Measurements from ENCODE around the gene GRHL1.
"Not testable (repeated sequence)": the region's sequence is repeated elsewhere in the genome, so short reads cannot be mapped to it uniquely, and the experiment has no call there.

GRHL1 gene

DNA sequence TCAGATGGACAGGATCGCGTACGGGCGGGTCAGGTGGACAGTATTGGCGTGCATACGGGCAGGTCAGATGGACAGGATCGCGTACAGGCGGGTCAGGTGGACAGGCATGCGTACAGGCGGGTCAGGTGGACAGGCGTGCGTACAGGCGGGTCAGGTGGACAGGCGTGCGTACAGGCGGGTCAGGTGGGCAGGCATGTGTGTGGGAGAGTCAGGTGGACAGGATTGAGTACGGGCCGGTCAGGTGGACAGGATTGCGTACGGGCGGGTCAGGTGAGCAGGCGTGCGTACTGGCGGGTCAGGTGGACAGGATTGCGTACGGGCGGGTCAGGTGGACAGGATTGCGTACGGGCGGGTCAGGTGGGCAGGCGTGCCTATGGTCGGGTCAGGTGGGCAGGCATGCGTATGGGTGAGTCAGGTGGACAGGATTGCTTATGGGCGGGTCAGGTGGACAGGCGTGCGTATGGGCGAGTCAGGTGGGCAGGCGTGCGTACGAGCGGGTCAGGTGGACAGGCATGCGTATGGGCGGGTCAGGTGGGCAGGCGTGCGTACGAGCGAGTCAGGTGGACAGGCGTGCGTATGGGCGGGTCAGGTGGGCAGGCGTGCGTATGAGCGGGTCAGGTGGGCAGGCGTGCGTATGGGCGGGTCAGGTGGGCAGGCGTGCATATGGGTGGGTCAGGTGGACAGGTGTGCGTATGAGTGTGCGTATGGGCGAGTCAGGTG is 60.3 kb downstream of the GRHL1 start:
- not testable (repeated sequence) for H3K36me3 Mint-ChIP-seq (ENCODE audit: low read depth); H3K4me3 Mint-ChIP-seq; H3K9me3 Mint-ChIP-seq

DNA sequence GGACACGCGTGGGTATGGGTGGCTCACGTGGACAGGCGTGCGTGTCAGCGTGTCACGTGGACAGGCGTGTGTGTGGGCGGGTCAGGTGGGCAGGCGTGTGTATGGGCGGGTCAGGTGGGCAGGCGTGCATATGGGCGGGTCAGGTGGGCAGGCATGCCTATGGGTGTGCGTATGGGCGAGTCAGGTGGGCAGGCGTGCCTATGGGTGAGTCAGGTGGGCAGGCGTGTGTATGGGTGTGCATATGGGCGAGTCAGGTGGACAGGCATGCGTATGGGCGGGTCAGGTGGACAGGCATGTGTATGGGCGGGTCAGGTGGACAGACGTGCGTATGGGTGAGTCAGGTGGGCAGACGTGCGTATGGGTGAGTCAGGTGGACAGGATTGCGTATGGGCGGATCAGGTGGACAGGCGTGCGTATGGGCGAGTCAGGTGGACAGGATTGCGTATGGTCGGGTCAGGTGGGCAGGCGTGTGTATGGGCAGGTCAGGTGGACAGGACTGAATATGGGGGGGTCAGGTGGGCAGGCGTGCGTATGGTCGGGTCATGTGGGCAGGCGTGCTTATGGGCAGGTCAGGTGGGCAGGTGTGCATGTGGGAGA is 61.0 kb downstream of the GRHL1 start:
- H3K27ac Mint-ChIP-seq; DNase-seq; H3K4me1 Mint-ChIP-seq (ENCODE audit: low read depth); H3K9me3 Mint-ChIP-seq; H3K4me3 Mint-ChIP-seq; H3K36me3 Mint-ChIP-seq (ENCODE audit: low read depth): not testable (repeated sequence)
- H3K27me3 Mint-ChIP-seq, result peaks cover 19% of the 10 kb centered on the region

More for the DNA sequence above, 60.3 kb downstream of the GRHL1 start:
- not testable (repeated sequence) for H3K27ac Mint-ChIP-seq; H3K4me1 Mint-ChIP-seq (ENCODE audit: low read depth); DNase-seq
- H3K27me3 Mint-ChIP-seq, result peaks cover 25% of the 10 kb centered on the region

DNA sequence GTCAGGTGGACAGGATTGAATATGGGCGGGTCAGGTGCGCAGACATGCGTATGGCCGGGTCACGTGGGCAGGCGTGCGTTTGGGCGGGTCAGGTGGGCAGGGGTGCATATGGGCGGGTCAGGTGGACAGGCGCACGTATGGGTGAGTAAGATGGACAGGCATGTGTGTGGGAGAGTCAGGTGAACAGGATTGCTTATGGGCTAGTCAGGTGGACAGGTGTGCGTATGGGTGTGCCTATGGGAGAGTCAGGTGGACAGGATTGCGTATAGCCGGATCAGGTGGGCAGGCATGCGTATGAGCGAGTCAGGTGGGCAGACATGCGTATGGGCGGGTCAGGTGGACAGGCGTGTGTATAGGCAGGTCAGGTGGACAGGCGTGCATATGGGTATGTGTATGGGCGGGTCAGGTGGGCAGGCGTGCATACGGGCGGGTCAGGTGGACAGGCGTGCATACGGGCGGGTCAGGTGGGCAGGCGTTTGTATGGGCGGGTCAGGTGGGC is 61.5 kb downstream of the GRHL1 start:
- no peak for DNase-seq
- Mint-ChIP-seq H3K36me3 (ENCODE audit: low read depth) (no peaks in the 10 kb centered on the region), H3K27me3 (peaks cover 14% of the 10 kb centered on the region), H3K4me3 (no peak overlapping the region), H3K9me3 (peaks cover 4% of the 10 kb centered on the region), H3K4me1 (ENCODE audit: low read depth) (no peaks in the 10 kb centered on the region), H3K27ac (no peak overlapping the region)

DNA sequence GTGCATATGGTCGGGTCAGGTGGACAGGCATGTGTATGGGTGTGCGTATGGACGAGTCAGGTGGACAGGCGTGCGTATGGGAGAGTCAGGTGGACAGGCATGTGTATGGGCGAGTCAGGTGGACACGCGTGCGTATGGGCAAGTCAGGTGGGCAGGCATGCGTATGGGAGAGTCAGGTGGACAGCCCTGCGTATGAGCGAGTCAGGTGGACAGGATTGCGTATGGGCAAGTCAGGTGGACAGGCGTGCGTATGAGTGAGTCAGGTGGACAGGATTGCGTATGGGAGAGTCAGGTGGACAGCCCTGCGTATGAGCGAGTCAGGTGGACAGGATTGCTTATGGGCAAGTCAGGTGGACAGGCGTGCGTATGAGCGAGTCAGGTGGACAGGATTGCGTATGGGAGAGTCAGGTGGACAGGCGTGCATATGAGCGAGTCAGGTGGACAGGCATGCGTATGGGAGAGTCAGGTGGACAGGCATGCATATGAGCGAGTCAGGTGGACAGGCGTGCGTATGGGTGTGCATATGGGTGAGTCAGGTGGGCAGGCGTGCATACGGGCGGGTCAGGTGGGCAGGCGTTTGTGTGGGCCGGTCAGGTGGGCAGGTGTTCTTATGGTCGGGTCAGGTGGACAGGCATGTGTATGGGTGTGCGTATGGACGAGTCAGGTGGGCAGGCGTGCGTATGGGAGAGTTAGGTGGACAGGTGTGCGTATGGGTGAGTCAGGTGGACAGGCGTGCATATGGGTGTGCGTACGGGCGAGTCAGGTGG is 62.3 kb downstream of the GRHL1 start:
- H3K4me1 Mint-ChIP-seq (ENCODE audit: low read depth); H3K27me3 Mint-ChIP-seq; H3K4me3 Mint-ChIP-seq; DNase-seq; H3K9me3 Mint-ChIP-seq; H3K27ac Mint-ChIP-seq; H3K36me3 Mint-ChIP-seq (ENCODE audit: low read depth): not testable (repeated sequence)

DNA sequence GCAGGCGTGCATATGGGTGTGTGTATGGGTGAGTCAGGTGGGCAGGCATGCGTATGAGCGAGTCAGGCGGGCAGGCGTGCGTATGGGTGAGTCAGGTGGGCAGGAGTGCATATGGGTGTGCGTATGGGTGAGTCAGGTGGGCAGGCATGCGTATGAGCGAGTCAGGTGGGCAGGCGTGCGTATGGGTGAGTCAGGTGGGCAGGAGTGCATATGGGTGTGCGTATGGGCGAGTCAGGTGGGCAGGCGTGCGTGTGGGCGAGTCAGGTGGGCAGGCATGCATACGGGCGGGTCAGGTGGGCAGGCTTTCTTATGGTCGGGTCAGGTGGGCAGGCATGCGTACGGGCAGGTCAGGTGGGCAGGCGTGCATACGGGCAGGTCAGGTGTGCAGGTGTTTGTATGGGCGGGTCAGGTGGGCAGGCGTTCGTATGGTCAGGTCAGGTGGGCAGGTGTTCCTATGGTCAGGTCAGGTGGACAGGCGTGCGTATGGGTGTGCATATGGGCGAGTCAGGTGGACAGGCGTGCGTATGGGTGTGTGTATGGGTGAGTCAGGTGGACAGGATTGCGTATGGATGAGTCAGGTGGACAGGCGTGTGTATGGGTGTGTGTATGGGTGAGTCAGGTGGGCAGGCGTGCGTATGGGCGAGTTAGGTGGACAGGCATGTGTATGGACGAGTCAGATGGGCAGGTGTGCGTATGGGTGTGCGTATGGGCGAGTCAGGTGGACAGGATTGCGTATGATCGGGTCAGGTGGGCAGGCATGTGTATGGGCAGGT is 63.1 kb downstream of the GRHL1 start:
- H3K27ac Mint-ChIP-seq, result no peak overlapping the region
- H3K9me3 Mint-ChIP-seq, result peaks cover 4% of the 10 kb centered on the region
- no peak for DNase-seq
- H3K36me3 Mint-ChIP-seq (ENCODE audit: low read depth), result no peaks in the 10 kb centered on the region
- peaks cover 5% of the 10 kb centered on the region for H3K27me3 Mint-ChIP-seq
- H3K4me3 Mint-ChIP-seq, result no peak overlapping the region
- H3K4me1 Mint-ChIP-seq (ENCODE audit: low read depth), result no peaks in the 10 kb centered on the region

DNA sequence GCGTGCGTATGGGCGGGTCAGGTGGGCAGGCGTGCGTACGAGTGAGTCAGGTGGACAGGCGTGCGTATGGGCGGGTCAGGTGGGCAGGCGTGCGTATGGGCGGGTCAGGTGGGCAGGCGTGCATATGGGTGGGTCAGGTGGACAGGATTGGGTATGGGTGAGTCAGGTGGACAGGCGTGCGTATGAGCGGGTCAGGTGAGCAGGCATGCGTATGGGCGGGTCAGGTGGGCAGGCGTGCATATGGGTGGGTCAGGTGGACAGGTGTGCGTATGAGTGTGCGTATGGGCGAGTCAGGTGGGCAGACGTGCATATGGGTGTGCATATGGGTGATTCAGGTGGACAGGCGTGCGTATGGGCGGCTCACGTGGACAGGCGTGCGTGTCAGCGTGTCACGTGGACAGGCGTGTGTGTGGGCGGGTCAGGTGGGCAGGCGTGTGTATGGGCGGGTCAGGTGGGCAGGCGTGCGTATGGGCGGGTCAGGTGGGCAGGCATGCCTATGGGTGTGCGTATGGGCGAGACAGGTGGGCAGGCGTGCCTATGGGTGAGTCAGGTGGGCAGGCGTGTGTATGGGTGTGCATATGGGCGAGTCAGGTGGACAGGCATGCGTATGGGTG is 64.0 kb downstream of the GRHL1 start:
- H3K27me3 Mint-ChIP-seq; H3K9me3 Mint-ChIP-seq; DNase-seq; H3K27ac Mint-ChIP-seq; H3K4me1 Mint-ChIP-seq (ENCODE audit: low read depth); H3K4me3 Mint-ChIP-seq; H3K36me3 Mint-ChIP-seq (ENCODE audit: low read depth): not testable (repeated sequence)

DNA sequence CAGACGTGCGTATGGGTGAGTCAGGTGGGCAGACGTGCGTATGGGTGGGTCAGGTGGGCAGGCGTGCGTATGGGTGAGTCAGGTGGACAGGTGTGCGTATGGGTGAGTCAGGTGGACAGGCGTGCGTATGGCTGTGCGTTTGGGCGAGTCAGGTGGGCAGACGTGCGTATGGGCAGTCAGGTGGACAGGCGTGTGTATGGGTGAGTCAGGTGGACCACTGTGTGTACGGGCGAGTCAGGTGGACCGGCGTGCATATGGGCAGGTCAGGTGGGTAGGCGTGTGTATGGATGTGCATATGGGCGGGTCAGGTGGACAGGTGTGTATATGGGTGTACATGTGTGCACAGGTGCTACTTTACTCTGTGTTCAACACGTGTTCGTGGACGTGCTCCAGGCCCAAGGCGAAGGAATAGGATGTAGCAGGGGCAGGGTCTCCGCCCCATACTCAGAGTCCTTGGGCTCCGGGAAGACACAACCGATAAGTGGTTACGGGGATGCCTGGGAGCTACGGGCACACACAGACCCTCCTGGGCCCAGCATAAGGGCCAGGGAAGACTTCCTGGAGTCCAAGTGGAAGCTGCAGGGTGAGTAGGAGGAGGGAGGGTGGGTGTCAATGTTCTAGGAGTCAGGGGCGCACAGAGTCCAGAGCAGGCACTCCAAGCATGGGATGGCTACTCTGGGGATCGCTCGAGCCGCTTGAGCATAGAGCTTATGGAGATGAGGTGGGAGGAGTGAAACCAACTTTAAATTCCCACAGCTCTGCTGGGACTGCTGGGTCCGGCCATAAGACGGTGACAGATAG is 64.7 kb downstream of the GRHL1 start:
- no peaks in the 10 kb centered on the region for H3K4me1 Mint-ChIP-seq (ENCODE audit: low read depth)
- DNase-seq, result no peak
- no peaks in the 10 kb centered on the region for H3K36me3 Mint-ChIP-seq (ENCODE audit: low read depth)
- peaks cover 4% of the 10 kb centered on the region for H3K9me3 Mint-ChIP-seq
- no peak overlapping the region for H3K27ac Mint-ChIP-seq
- no peak overlapping the region for H3K4me3 Mint-ChIP-seq
- H3K27me3 Mint-ChIP-seq, result peaks cover 5% of the 10 kb centered on the region

DNA sequence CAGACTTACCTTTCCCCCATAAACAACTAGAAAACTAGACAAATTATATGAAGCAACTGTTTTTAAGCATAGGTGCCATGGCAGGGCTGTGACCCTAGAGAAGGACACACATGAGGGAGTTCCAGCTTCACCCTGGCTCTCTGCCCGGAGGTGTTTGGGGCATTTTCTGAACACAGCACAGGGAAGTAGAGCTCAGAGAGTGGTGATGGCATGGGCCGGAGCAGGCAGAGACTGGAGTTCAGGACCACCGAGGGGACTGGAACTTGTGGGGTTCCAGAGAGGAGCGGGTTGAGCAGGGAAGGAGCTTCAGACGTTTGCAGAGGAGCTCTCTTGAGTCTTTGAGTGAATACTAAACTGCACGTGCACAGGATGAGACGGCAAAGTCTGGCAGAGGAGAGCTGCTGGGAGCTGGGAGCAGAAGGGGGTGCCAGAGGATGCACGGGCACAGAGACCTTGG is 65.3 kb downstream of the GRHL1 start:
- peaks cover 4% of the 10 kb centered on the region for H3K9me3 Mint-ChIP-seq
- no peaks in the 10 kb centered on the region for H3K4me1 Mint-ChIP-seq (ENCODE audit: low read depth)
- no peak overlapping the region for H3K27ac Mint-ChIP-seq
- DNase-seq, result no peak
- H3K36me3 Mint-ChIP-seq (ENCODE audit: low read depth), result no peaks in the 10 kb centered on the region
- H3K4me3 Mint-ChIP-seq, result no peak overlapping the region
- peaks cover 5% of the 10 kb centered on the region for H3K27me3 Mint-ChIP-seq

DNA sequence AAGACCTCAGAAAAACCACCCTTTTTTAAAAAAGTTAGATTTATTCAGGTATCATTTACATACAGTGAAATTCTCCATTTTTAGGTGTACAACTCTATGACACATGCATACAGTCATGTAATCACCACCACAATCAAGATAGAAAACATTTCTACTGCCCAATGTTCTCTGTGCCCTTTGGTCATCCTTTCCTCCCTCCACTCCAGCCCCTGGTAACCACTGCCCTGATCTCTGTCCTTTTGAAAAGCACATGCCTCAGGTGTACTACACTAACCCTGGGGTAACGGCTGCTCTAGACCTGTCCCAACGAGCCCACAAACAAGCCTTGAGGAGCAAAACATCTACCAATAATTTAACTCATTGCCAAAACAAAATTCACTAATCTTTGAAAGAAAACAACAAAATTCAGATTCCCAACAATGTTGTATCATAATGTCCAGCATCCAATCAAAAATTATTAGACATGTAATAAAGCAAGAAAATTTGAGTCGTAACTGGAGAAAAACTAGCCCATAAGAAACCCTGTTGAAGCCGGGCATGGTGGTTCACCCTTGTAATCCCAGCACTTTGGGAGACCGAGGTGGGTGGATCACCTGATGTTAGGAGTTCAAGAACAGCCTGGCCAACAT is 65.9 kb downstream of the GRHL1 start:
- DNase-seq, result no peak
- Mint-ChIP-seq H3K9me3 (peaks cover 4% of the 10 kb centered on the region), H3K27ac (no peak overlapping the region), H3K4me1 (ENCODE audit: low read depth) (no peaks in the 10 kb centered on the region), H3K36me3 (ENCODE audit: low read depth) (no peaks in the 10 kb centered on the region), H3K27me3 (peaks cover 5% of the 10 kb centered on the region), H3K4me3 (no peak overlapping the region)

DNA sequence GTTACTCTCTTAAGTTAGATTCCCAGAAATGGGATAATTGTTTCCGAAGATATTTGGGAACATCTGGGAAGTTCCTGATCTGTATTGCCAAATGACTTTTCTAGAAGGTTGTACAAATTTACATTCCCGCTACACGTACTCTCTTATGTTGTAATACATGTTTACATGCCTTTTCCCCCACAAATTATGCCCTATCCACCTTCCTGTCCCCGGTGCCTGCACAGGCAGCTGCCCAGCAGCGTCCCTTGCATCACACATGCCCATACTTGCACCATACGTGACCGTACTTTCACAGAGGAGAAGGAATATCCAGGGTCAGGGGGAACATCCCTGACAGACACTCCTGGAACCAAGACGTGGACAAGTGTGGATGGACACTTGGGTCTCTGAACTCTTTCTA is 67.7 kb downstream of the GRHL1 start:
- no peak for DNase-seq
- no peaks in the 10 kb centered on the region for H3K36me3 Mint-ChIP-seq (ENCODE audit: low read depth)
- H3K4me3 Mint-ChIP-seq, result no peak overlapping the region
- H3K4me1 Mint-ChIP-seq (ENCODE audit: low read depth), result no peaks in the 10 kb centered on the region
- peaks cover 4% of the 10 kb centered on the region for H3K9me3 Mint-ChIP-seq
- no peak overlapping the region for H3K27ac Mint-ChIP-seq
- H3K27me3 Mint-ChIP-seq, result peaks cover 5% of the 10 kb centered on the region

DNA sequence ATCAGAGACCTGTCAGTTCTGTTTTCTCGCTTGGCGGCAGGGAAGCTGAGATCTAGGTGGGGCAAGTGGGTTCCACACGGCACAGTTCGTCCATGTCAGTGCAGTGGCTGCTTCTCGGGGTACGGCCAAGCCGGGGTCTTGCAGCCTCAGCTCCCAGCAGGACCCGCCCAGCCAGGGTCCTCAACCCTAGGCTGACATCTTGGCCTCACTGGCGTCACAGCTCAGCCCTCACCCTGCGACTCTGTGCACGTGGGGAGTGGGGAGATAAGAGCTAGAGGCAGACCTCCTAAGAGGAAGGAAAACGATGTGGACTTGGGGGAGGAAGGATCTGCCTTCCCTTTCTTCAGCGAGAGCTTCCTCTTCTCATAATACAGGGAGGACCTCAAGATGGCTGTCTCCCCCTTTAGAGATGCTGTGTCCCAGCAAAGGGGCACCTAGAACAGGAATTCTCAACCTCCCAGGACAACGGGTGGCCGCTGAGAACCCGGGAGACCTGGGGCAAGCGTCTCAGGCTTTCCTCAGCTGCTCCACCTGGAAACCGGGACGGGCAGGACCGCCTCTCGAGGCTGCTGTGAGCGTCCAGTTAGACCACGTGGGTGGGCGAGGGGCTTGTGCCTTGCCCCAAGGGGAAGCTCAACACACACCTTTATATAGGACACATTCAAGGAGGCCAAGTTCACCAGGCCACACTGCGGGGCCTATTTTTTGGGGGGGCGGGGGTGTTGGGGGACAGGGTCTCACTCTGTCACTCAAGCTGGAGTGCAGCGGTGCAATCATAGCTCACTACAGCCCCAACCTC is 68.3 kb downstream of the GRHL1 start:
- no peak overlapping the region for H3K4me3 Mint-ChIP-seq
- H3K36me3 Mint-ChIP-seq (ENCODE audit: low read depth), result no peaks in the 10 kb centered on the region
- peaks cover 5% of the 10 kb centered on the region for H3K27me3 Mint-ChIP-seq
- no peak overlapping the region for H3K27ac Mint-ChIP-seq
- DNase-seq, result no peak
- peaks cover 4% of the 10 kb centered on the region for H3K9me3 Mint-ChIP-seq
- H3K4me1 Mint-ChIP-seq (ENCODE audit: low read depth), result no peaks in the 10 kb centered on the region

DNA sequence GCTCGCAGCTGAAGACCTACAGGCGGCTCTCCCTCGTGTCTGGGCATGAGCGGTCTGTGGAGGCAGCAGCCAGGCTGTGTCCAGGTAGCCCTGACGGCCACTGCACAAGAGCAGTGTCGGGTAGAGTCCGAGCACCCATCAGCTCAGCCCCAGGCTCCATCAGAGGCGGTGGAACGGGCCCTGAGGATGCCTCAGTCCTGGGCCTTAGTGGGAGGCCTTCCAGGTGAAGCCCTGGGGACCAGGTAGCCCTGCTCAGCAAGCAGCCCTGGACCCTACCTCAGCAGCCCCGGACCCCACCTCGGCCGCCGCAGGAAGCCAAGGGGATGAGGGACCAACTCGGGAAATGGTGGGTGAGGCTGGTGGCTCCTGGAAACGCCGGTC is 70.5 kb downstream of the GRHL1 start:
- Mint-ChIP-seq H3K4me3 (no peak overlapping the region), H3K36me3 (ENCODE audit: low read depth) (no peaks in the 10 kb centered on the region), H3K4me1 (ENCODE audit: low read depth) (no peaks in the 10 kb centered on the region), H3K27me3 (peaks cover 5% of the 10 kb centered on the region), H3K27ac (no peak overlapping the region), H3K9me3 (peaks cover 4% of the 10 kb centered on the region)
- no peak for DNase-seq

All from activated T-cell treated with anti-CD3 and anti-CD28 coated beads, Interleukin-2, amount 50 U/mL, for 24 hours (primary cell).